Measurements from ENCODE around the gene VRTN.

Gene VRTN

DNA sequence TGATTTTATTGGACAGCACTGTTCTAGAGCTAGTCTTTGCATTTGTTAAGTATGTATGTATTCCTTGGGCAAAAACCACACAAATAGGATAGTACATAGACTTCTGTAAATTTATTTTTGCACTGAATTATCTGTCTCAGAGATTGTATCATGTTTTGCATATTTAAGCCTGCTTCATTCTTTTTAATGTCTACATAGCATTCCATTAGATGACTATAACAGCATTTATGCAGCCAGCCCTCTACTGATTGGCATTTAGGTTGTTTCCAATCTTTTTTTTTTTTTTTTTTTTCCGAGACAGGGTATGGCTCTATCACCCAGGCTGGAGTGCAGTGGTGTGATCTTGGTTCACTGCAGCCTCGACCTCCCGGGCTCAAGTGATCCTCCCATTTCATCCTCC, 43.2 kb downstream of the VRTN start:
- no peak for DNase-seq (ENCODE audit: extremely low read depth, low read depth)
- TF ChIP-seq, protein P1, sequence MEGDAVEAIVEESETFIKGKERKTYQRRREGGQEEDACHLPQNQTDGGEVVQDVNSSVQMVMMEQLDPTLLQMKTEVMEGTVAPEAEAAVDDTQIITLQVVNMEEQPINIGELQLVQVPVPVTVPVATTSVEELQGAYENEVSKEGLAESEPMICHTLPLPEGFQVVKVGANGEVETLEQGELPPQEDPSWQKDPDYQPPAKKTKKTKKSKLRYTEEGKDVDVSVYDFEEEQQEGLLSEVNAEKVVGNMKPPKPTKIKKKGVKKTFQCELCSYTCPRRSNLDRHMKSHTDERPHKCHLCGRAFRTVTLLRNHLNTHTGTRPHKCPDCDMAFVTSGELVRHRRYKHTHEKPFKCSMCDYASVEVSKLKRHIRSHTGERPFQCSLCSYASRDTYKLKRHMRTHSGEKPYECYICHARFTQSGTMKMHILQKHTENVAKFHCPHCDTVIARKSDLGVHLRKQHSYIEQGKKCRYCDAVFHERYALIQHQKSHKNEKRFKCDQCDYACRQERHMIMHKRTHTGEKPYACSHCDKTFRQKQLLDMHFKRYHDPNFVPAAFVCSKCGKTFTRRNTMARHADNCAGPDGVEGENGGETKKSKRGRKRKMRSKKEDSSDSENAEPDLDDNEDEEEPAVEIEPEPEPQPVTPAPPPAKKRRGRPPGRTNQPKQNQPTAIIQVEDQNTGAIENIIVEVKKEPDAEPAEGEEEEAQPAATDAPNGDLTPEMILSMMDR (IDR thresholded peaks at IDR 0.05; ENCODE audit: low read depth, low read length) = no peak

DNA sequence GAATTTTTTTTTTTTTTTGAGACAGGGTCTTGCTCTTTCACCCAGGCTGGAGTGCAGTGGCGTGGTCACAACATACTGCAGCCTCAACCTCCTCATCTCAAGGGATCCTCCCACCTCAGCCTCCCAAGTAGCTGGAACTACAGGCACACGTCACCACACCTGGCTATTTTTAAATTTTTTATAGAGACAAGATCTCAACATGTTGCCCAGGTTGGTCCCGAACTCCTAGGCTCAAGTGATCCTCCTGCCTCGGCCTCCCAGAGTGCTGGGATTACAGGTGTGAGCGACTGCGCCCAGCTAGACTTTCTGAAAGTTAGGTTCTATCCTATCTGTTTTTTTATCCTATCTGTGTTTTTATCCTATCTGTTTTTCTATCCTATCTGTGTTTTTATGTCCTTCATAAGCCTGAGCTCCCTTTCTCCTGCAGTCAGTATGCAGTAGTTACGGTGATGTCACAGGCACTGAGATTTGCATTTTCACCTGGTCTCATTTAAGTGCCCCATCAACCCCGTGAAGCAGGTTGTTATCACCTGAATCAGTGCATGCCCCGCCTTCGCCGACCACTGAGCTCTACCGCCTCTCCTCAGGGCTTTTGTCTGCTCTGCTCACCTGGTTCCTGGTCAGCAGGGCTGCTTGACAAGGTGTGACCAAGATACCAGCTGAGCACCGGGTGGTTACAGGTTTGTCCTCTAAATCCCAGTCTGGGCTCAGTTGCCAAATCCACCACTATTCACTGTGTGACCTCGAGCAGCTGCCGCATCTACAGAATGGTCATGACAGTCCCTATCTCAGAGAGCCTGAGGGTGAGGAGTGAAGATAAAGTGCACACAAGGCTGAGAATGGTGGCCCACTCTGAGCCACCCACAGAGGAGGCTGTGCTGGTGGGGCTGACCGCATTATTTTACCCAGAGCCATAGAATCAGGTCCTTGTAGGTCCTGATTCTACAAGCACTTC, 44.6 kb downstream of the VRTN start:
- DNase-seq (ENCODE audit: extremely low read depth, low read depth) = no peak
- TF ChIP-seq, protein P1 (IDR thresholded peaks at IDR 0.05; ENCODE audit: low read depth, low read length) = no peak

DNA sequence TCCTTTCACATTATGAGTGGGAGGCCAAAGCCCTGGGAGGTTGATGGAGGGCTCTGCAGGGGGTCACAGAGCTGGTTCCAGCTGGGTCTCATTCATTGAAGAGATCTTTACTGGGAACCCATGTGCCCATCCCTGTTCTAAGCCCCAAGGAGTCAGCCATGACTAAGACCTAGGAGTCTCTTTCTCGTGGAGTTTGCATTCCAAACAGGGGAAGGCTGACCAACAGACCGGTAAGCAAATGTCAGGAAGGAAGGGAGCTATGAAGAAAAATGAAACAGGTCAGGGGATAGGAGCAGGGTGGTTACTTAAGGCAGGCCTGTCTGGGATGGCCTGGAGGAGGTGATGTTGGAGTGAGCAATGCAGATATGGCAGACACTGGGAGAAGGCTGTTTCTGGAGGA, 46.3 kb downstream of the VRTN start:
- TF ChIP-seq, protein P1 (IDR thresholded peaks at IDR 0.05; ENCODE audit: low read depth, low read length) = no peak
- no peak for DNase-seq (ENCODE audit: extremely low read depth, low read depth)

DNA sequence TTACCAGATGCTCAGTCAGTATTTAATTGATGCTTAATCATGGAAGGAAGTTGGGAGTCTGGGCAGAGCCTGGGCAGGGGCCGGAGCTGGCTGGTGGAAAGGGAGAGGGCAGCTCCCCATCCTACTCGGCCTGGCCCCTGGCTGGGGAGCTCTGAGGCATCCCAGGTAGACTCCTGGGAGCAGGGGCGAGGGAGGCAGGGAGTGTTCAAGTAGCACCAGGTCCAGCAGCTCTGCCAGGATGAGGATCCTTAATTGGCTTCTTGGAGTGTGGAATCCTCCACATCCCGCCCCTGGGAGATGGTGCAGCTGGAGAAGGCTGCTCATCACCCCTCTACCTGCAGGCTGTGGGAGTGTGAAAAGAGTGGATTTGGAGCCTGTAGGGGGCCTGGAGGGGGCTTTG, 46.8 kb downstream of the VRTN start:
- DNase-seq (ENCODE audit: extremely low read depth, low read depth) = no peak
- TF ChIP-seq, protein P1 (IDR thresholded peaks at IDR 0.05; ENCODE audit: low read depth, low read length) = no peak

DNA sequence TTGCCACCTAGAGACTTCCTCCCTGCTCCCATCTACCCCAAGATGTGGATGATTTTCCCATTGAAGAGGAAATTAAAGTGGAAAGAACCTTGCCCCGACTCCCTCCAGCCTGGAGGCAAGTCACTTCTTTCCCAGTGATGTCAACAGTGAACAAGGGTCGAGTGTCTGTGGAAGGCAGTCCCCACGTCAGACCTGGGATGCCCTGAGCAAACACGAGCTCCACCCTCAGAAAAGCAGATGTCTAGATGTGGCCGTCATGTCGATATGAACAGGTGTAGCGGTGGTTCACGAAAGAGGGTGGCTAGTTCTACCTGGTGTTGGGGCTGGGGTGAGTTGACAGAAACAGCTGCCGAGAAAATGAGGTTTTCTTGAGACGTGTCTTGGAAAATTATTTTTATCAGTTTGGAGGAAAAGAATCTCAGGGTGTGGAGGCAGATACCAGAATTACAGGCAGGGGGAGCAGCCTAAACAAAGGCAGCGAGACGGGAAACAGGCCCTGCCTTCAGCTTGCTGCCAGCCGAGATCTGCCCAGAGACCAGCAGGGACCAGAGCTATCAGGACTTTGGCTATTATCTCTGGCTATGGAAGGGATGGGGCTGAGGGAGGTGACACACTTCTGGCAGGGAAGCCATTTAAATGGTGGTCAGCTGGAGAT, 51.9 kb downstream of the VRTN start:
- no peak for DNase-seq (ENCODE audit: extremely low read depth, low read depth)
- TF ChIP-seq, protein P1 (IDR thresholded peaks at IDR 0.05; ENCODE audit: low read depth, low read length) = peak; percentile 19

DNA sequence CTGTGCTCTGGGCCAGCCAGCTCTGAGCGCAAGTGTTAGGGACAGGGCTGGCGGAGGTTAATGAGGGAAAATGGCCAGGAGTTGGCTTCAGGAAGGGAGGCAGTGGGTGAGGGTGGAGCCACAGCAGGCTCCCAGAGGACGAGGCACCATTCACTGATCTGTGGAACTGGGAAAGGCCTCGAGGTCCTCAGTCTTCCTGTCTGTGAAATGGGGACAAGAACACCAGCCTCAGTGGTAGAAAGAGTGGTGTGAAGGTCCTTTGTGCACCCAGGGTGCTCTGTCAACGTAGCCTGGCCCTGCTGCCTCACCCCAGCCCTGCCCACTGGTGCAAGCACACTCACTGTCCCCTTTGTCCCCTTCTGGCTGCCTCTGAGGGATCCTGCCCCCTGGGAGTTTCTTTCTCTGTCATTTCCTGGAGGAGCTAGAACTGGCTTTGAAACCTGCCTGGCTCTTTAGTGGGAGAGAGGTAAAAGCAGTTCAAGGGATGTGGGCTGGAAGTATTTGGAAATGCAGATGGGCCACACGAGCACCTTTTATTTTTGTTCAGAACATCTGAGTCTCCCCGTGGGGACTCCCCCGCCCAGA, 52.7 kb downstream of the VRTN start:
- no peak for DNase-seq (ENCODE audit: extremely low read depth, low read depth)
- TF ChIP-seq, protein P1 (IDR thresholded peaks at IDR 0.05; ENCODE audit: low read depth, low read length) = no peak
